Neuronal stem cell (in vitro differentiated cells): Measurements from ENCODE around the gene IL1B.

Experiments
- DNase-seq: peaks from one replicate; pipeline ENCODE4 v3.0.0-alpha.2; 2013; ENCODE audit warnings: low spot score
- H2AFZ ChIP-seq: one replicate; pipeline ENCODE4 v1.6.1; 2013; ENCODE audit warnings: mild to moderate bottlenecking, low read length, inconsistent platforms
- H2AK5ac ChIP-seq: 2 replicates; pipeline ENCODE4 v1.6.1; 2013; ENCODE audit warnings: low read depth, mild to moderate bottlenecking, inconsistent platforms, low read length, moderate library complexity, mixed read lengths
- H2BK120ac ChIP-seq: 2 replicates; pipeline ENCODE4 v1.6.1; 2013; ENCODE audit warnings: low read depth, mild to moderate bottlenecking, inconsistent platforms, low read length, moderate library complexity, mixed read lengths
- H2BK12ac ChIP-seq: one replicate; pipeline ENCODE4 v1.6.1; 2013; ENCODE audit warnings: low read length, inconsistent platforms
- H2BK15ac ChIP-seq: 2 replicates; pipeline ENCODE4 v1.6.1; 2013; ENCODE audit warnings: mild to moderate bottlenecking, low read length, inconsistent platforms, mixed read lengths
- H2BK5ac ChIP-seq: one replicate; pipeline ENCODE4 v1.6.1; 2013; ENCODE audit warnings: inconsistent platforms, mild to moderate bottlenecking, low read length, moderate library complexity
- H3K14ac ChIP-seq: one replicate; pipeline ENCODE4 v1.6.1; 2013; ENCODE audit warnings: low read length, inconsistent platforms
- H3K18ac ChIP-seq: 2 replicates; pipeline ENCODE4 v1.6.1; 2013; ENCODE audit warnings: low read length, inconsistent platforms
- H3K23ac ChIP-seq: 2 replicates; pipeline ENCODE4 v1.6.1; 2013; ENCODE audit warnings: low read depth, mild to moderate bottlenecking, mixed read lengths, low read length, inconsistent platforms; ENCODE audit not compliant: poor library complexity
- H3K27ac ChIP-seq: replicated peaks from 3 replicates; pipeline ENCODE4 v1.5.1; 2013; ENCODE audit warnings: low read length, inconsistent platforms
- H3K27me3 ChIP-seq, 3 experiments: 2 replicates each; pipeline ENCODE4 v1.6.1; 2013; ENCODE audit warnings: low read length in 3 of 3, mild to moderate bottlenecking in 2 of 3, inconsistent platforms in 1 of 3, low read depth in 1 of 3, mixed read lengths in 1 of 3, moderate library complexity in 1 of 3; ENCODE audit not compliant: control insufficient read depth in 3 of 3, insufficient read depth in 3 of 3
- H3K36me3 ChIP-seq, 2 donors: replicated peaks in 1 of 2; 2 replicates each; pipeline ENCODE4 v1.6.1; 2013; ENCODE audit warnings: low read length in 2 of 2; ENCODE audit not compliant: control insufficient read depth in 2 of 2, insufficient read depth in 2 of 2
- H3K4ac ChIP-seq: 2 replicates; pipeline ENCODE4 v1.6.1; 2013; ENCODE audit warnings: inconsistent platforms, mild to moderate bottlenecking, low read length, moderate library complexity
- H3K4me1 ChIP-seq, 2 donors: 1 replicate in 1 of 2; 2 replicates in 1 of 2; pipeline ENCODE4 v1.6.1; 2013; ENCODE audit warnings: low read length in 2 of 2, low read depth in 1 of 2; ENCODE audit not compliant: control insufficient read depth in 2 of 2, insufficient read depth in 1 of 2
- H3K4me2 ChIP-seq: one replicate; pipeline ENCODE4 v1.6.1; 2013; ENCODE audit warnings: mild to moderate bottlenecking, low read length, inconsistent platforms; ENCODE audit not compliant: insufficient read depth, poor library complexity, severe bottlenecking
- H3K4me3 ChIP-seq, 2 donors: 2 replicates each; pipeline ENCODE4 v1.5.1; 2013; ENCODE audit warnings: low read length in 2 of 2, mild to moderate bottlenecking in 2 of 2, inconsistent platforms in 1 of 2, moderate library complexity in 1 of 2
- H3K79me1 ChIP-seq: one replicate; pipeline ENCODE4 v1.6.1; 2013; ENCODE audit warnings: low read depth, mild to moderate bottlenecking, inconsistent platforms, low read length, moderate library complexity
- H3K9ac ChIP-seq: one replicate; pipeline ENCODE4 v1.6.1; 2013; ENCODE audit warnings: mild to moderate bottlenecking, low read depth, low read length, inconsistent platforms; ENCODE audit not compliant: poor library complexity
- H3K9me3 ChIP-seq, 2 donors: replicated peaks in 1 of 2; 2 replicates each; pipeline versions ENCODE3 to v1.6.1; 2013; ENCODE audit warnings: low read length in 2 of 2, mild to moderate bottlenecking in 2 of 2, inconsistent platforms in 1 of 2, low read depth in 1 of 2, mixed read lengths in 1 of 2, moderate library complexity in 1 of 2; ENCODE audit not compliant: control insufficient read depth in 2 of 2, insufficient read depth in 1 of 2
- H4K8ac ChIP-seq: one replicate; pipeline ENCODE4 v1.6.1; 2013; ENCODE audit warnings: low read depth, mild to moderate bottlenecking, inconsistent platforms, low read length, moderate library complexity
- H4K91ac ChIP-seq: one replicate; pipeline ENCODE4 v1.6.1; 2013; ENCODE audit warnings: low read length, low read depth, mild to moderate bottlenecking, inconsistent platforms; ENCODE audit not compliant: poor library complexity
- WGBS, 2 donors: extraction: QIAGEN DNeasy Blood & Tissue Kit; methylation state at CpG; one replicate each; pipeline ENCODE4 v1.1.7; 2013; ENCODE audit warnings: missing lambda C conversion rate in 2 of 2, mixed read lengths in 1 of 2; ENCODE audit not compliant: insufficient read length in 2 of 2, insufficient replicate concordance in 1 of 2; ENCODE audit errors: extremely low coverage in 2 of 2; 5-methylcytosine and 5-hydroxymethylcytosine counted together

The IL1B gene

GRCh38 chr2:112836163-112836560 is 417 bp downstream of the IL1B start:
- H3K27ac ChIP-seq: no peak overlapping the region
- H2AFZ ChIP-seq: no peak overlapping the region
- WGBS, 2 donors: no CpG with 5 or more reads among the region's 5 CpGs
- no peak overlapping the region for H3K18ac ChIP-seq
- no peak overlapping the region for H3K9ac ChIP-seq
- no peak overlapping the region for H2BK120ac ChIP-seq
- no peak overlapping the region for H2BK5ac ChIP-seq
- H3K23ac ChIP-seq: no peak overlapping the region
- H3K36me3 ChIP-seq: no peaks in the 10 kb centered on the region
- H2BK15ac ChIP-seq: no peak overlapping the region
- peaks cover 0 to 2% (median 0%) of the 10 kb centered on the region in 3 experiments for H3K27me3 ChIP-seq
- H3K4me1 ChIP-seq: peaks cover 0 to 2% of the 10 kb centered on the region in 2 donors
- no peak overlapping the region for H4K91ac ChIP-seq
- no peak overlapping the region for H3K4ac ChIP-seq
- H3K4me2 ChIP-seq: no peak overlapping the region
- no peaks in the 10 kb centered on the region for H3K79me1 ChIP-seq
- H4K8ac ChIP-seq: no peak overlapping the region
- no peak overlapping the region for H2AK5ac ChIP-seq
- H3K4me3 ChIP-seq: no peak overlapping the region
- no peaks in the 10 kb centered on the region for H3K9me3 ChIP-seq
- H3K14ac ChIP-seq: no peak overlapping the region
- H2BK12ac ChIP-seq: no peak overlapping the region
- DNase-seq: no peak

DNA sequence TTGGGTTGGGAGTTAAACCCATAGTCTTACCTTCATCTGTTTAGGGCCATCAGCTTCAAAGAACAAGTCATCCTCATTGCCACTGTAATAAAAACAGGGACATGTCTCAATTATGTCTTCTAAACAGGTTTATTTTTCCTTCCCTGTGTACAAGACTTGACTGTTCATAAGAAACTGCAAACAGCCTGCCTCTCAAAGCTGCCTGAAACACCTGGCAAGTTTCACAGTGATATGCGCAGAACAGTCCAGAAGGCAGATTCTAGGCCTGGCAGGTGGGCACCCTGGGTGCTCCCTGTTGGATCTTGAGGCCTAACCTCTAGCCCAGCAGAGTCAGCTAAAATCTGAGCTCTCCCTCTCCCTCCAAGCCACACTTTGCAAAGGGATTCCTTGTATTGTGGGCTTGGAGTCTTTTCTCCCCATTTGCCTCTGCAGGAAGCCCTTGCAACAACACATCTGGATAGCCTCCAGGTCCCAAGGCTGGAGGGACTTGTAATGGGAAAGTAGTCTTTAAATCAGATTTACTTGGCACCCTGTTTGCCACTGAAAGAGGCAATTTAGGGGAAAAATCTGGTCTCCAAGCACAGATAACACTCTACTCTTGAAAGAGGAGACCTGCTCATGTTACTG is 930 bp downstream of the IL1B start:
- H3K14ac ChIP-seq: no peak overlapping the region
- DNase-seq: no peak
- no peaks in the 10 kb centered on the region for H3K27me3 ChIP-seq
- H3K23ac ChIP-seq: no peak overlapping the region
- no peak overlapping the region for H4K91ac ChIP-seq
- WGBS, 2 donors: no CpG with 5 or more reads among the region's 1 CpG
- H2BK12ac ChIP-seq: no peak overlapping the region
- H3K27ac ChIP-seq: no peak overlapping the region
- H2BK120ac ChIP-seq: no peak overlapping the region
- H2BK15ac ChIP-seq: no peak overlapping the region
- H3K79me1 ChIP-seq: no peaks in the 10 kb centered on the region
- H3K4me1 ChIP-seq: peaks cover 0 to 2% of the 10 kb centered on the region in 2 donors
- no peak overlapping the region for H3K4me2 ChIP-seq
- H3K4me3 ChIP-seq: no peak overlapping the region
- H3K4ac ChIP-seq: no peak overlapping the region
- no peak overlapping the region for H4K8ac ChIP-seq
- no peaks in the 10 kb centered on the region for H3K9me3 ChIP-seq
- H3K9ac ChIP-seq: no peak overlapping the region
- no peaks in the 10 kb centered on the region for H3K36me3 ChIP-seq
- H3K18ac ChIP-seq: no peak overlapping the region
- no peak overlapping the region for H2AK5ac ChIP-seq
- no peak overlapping the region for H2BK5ac ChIP-seq
- H2AFZ ChIP-seq: no peak overlapping the region

- no peak overlapping the region for H4K8ac ChIP-seq
- H3K4me1 ChIP-seq: peaks cover 0 to 2% of the 10 kb centered on the region in 2 donors
- H3K23ac ChIP-seq: no peak overlapping the region
- no peaks in the 10 kb centered on the region for H3K9me3 ChIP-seq
- WGBS, 2 donors: no CpG with 5 or more reads among the region's 1 CpG
- no peak overlapping the region for H3K9ac ChIP-seq
- no peak overlapping the region for H3K14ac ChIP-seq
- no peak overlapping the region for H3K4me2 ChIP-seq
- H3K27ac ChIP-seq: no peak overlapping the region
- no peak overlapping the region for H2BK15ac ChIP-seq
- H3K27me3 ChIP-seq: no peaks in the 10 kb centered on the region
- H2BK5ac ChIP-seq: no peak overlapping the region
- no peak overlapping the region for H3K18ac ChIP-seq
- no peaks in the 10 kb centered on the region for H3K79me1 ChIP-seq
- H2BK12ac ChIP-seq: no peak overlapping the region
- H2AK5ac ChIP-seq: no peak overlapping the region
- no peak overlapping the region for H2AFZ ChIP-seq
- no peak overlapping the region for H3K4me3 ChIP-seq
- no peak overlapping the region for H4K91ac ChIP-seq
- H3K36me3 ChIP-seq: no peaks in the 10 kb centered on the region
- no peak overlapping the region for H2BK120ac ChIP-seq
- DNase-seq: no peak
- no peak overlapping the region for H3K4ac ChIP-seq
Observed at GRCh38 chr2:112835061-112835501, 1.5 kb downstream of the IL1B start.

DNA sequence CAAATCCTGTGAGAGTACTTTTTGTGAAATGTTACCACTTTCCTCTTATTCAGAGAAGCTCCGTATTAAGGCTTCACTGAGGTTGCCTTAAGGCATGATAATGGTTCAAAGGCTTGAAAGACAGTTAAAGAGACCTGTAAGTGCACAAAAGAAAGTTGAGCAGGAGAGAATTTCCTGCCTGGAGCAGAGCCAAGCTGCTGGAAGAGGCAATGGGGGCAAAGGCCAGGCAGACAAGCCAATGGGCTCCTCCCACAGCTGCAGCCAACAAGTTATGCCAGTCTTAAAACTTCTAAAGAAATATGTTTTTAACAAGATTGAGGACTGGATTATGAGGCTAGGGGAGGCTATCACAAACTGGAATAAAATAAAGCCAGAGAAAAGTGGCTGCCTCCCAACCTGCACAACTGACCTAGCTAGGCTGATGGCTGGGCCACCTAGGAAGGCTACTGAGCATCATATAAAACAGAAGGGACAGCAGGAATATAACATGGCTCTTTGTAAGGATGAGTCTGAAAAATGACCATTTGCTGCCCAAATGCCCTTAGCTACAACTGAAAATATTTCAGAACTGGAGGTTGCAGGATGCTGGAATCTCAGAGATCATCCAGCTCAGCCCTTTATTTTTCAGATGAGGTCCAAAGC is 2.1 kb downstream of the IL1B start:
- no peak overlapping the region for H3K18ac ChIP-seq
- no CpG with 5 or more reads among the region's 1 CpG for WGBS, 2 donors
- no peak overlapping the region for H2AFZ ChIP-seq
- no peak overlapping the region for H3K23ac ChIP-seq
- no peak overlapping the region for H3K4me2 ChIP-seq
- no peak overlapping the region for H2AK5ac ChIP-seq
- no peak overlapping the region for H4K91ac ChIP-seq
- H3K4me1 ChIP-seq: peaks cover 0 to 2% of the 10 kb centered on the region in 2 donors
- no peak overlapping the region for H4K8ac ChIP-seq
- H3K27me3 ChIP-seq: no peaks in the 10 kb centered on the region
- no peaks in the 10 kb centered on the region for H3K79me1 ChIP-seq
- no peak overlapping the region for H2BK12ac ChIP-seq
- H3K4me3 ChIP-seq: no peak overlapping the region
- H2BK120ac ChIP-seq: no peak overlapping the region
- H3K4ac ChIP-seq: no peak overlapping the region
- no peak for DNase-seq
- H3K27ac ChIP-seq: no peak overlapping the region
- no peak overlapping the region for H2BK5ac ChIP-seq
- no peak overlapping the region for H2BK15ac ChIP-seq
- no peaks in the 10 kb centered on the region for H3K9me3 ChIP-seq
- no peak overlapping the region for H3K14ac ChIP-seq
- H3K36me3 ChIP-seq: no peaks in the 10 kb centered on the region
- H3K9ac ChIP-seq: no peak overlapping the region
